Stomach (tissue), 9 donors: ENCODE measurements around the gene PRKCA. TPM values are rescaled to one million over a fixed set of nuclear protein-coding genes. Genes with fewer than 3 reads are reported as not detected.
A peak's percentile ranks its signal among the peaks of the same experiment; 100 is the strongest.

Experiments
- DNase-seq, 2 donors: peaks; one replicate each; pipeline versions ENCODE4 v3.0.0 to v3.0.0-alpha.2; 2013 to 2019
- H3K27ac ChIP-seq, 5 donors: fragments of 200-600 bp in 4 of 5; sonication (generic) in 4 of 5; one replicate each; pipeline ENCODE4 v1.5.1; 2013 to 2019; ENCODE audit warnings: mild to moderate bottlenecking in 1 of 5, moderate library complexity in 1 of 5
- H3K27me3 ChIP-seq, 3 donors: fragments of 200-600 bp; sonication (generic); one replicate each; pipeline ENCODE4 v1.5.1; 2017 to 2019; ENCODE audit warnings: mixed run types in 1 of 3
- H3K36me3 ChIP-seq, 4 donors: fragments of 200-600 bp; sonication (generic); 1 replicate in 3 of 4; 2 replicates in 1 of 4; pipeline ENCODE4 v1.5.1; 2016 to 2019
- H3K4me1 ChIP-seq, 4 donors: fragments of 200-600 bp; sonication (generic); one replicate each; pipeline ENCODE4 v1.5.1; 2016 to 2019
- H3K4me3 ChIP-seq, 4 donors: fragments of 200-600 bp; sonication (generic) in 3 of 4; one replicate each; pipeline ENCODE4 v1.5.1; 2016 to 2019; ENCODE audit warnings: mild to moderate bottlenecking in 1 of 4
- H3K9me3 ChIP-seq, 4 donors: fragments of 200-600 bp; sonication (generic); one replicate each; pipeline ENCODE4 v1.5.1; 2016 to 2019
- CTCF ChIP-seq, 7 experiments: fragments of 450-650 bp in 4 of 7; fragments of 200-600 bp in 3 of 7; sonication (generic) in 3 of 7; IDR thresholded peaks; one replicate each; pipeline ENCODE4 v1.5.1; 2016 to 2019; ENCODE audit warnings: antibody characterized with exemption in 7 of 7, control low read depth in 2 of 7, mild to moderate bottlenecking in 1 of 7
- EP300 ChIP-seq: sonication (generic); formaldehyde crosslinking; IDR thresholded peaks from one replicate; pipeline ENCODE4 v1.6.1; 2017; ENCODE audit warnings: antibody characterized with exemption
- POLR2A ChIP-seq, 4 donors: fragments of 450-650 bp; IDR thresholded peaks; one replicate each; pipeline ENCODE4 v1.6.1; 2016; ENCODE audit warnings: antibody characterized with exemption in 4 of 4, control low read depth in 2 of 4, mild to moderate bottlenecking in 1 of 4, moderate library complexity in 1 of 4
- POLR2AphosphoS5 ChIP-seq, 3 donors: sonication (generic); formaldehyde crosslinking; IDR thresholded peaks; one replicate each; pipeline ENCODE4 v1.6.1; 2016; ENCODE audit warnings: antibody characterized with exemption in 3 of 3
- WGBS, 5 donors: extraction: QIAGEN DNeasy Blood & Tissue Kit in 3 of 5; methylation state at CpG; one replicate each; pipeline versions ENCODE4 v1.1.5 to v1.1.7; 2013 to 2018; 5-methylcytosine and 5-hydroxymethylcytosine counted together
- intact Hi-C: fragments of 100-400 bp; cut with DNase I; formaldehyde crosslinking; loops from one replicate; pipeline ENCODE4 v1.15.1; 2023; ENCODE audit warnings: low total_unique reads
- polyA plus RNA-seq, 3 donors: library from polyadenylated mRNA; stranded (reverse); fragments of 200-250 nt; gene quantifications; one replicate each; pipeline ENCODE4 v1.2.3, GENCODE V29; 2013
- total RNA-seq, 5 donors: library from RNA; depleted of rRNA; stranded (reverse); fragments of >200 nt; gene quantifications; one replicate each; pipeline versions ENCODE4 v1.1.0 to v1.2.3, GENCODE V29; 2014 to 2016
- donor health status: healthy with polysubstance abuse.
- donor health status: Bipolar disorder and iron deficiency.
- donor health status: healthy.

The PRKCA gene
- total and polyA plus RNA-seq, 8 donors: 2.1 to 41.1 (median 12.2) TPM

GRCh38 chr17:66650544-66650877, 348.1 kb downstream of the PRKCA start:
- no peaks in the 10 kb centered on the region for H3K4me1 ChIP-seq
- no peaks in the 10 kb centered on the region for H3K9me3 ChIP-seq
- H3K4me3 ChIP-seq: no peak overlapping the region
- H3K36me3 ChIP-seq: peaks cover 5 to 34% (median 16%) of the 10 kb centered on the region in 4 donors
- WGBS, 5 donors: 56 to 91% (median 82%) methylated on average over 5 of the region's 5 CpGs
- H3K27ac ChIP-seq: no peak overlapping the region
- no peaks in the 10 kb centered on the region for H3K27me3 ChIP-seq
- DNase-seq: no peak
- no peak for TF ChIP-seq CTCF (IDR thresholded peaks at IDR 0.05)
- intact Hi-C loops: no loop called here

GRCh38 chr17:66652840-66653507, 350.6 kb downstream of the PRKCA start:
- 84 to 92% (median 90%) methylated on average over 5 to 6 of the region's 6 CpGs for WGBS, 5 donors
- Histone ChIP-seq H3K27ac (no peak overlapping the region), H3K36me3 (peaks cover 0 to 17% (median 1%) of the 10 kb centered on the region in 4 donors), H3K4me1 (no peaks in the 10 kb centered on the region), H3K27me3 (no peaks in the 10 kb centered on the region), H3K9me3 (no peaks in the 10 kb centered on the region), H3K4me3 (no peak overlapping the region)
- TF ChIP-seq POLR2AphosphoS5 (IDR thresholded peaks at IDR 0.05) (no peak), POLR2A (IDR thresholded peaks at IDR 0.05) (no peak), CTCF (IDR thresholded peaks at IDR 0.05) (no peak), EP300 (no peak)
- intact Hi-C loops: no loop called here
- DNase-seq: no peak

- no peaks in the 10 kb centered on the region for H3K27me3 ChIP-seq
- 68 to 73% (median 70%) methylated on average over 9 of the region's 9 CpGs for WGBS, 5 donors
- H3K27ac ChIP-seq: no peak overlapping the region
- intact Hi-C loops: no loop called here
- TF ChIP-seq EP300 (no peak), CTCF (IDR thresholded peaks at IDR 0.05) (no peak), POLR2AphosphoS5 (IDR thresholded peaks at IDR 0.05) (no peak), POLR2A (IDR thresholded peaks at IDR 0.05) (no peak)
- H3K36me3 ChIP-seq: peaks cover 0 to 17% (median 0%) of the 10 kb centered on the region in 4 donors
- H3K9me3 ChIP-seq: no peaks in the 10 kb centered on the region
- no peak overlapping the region for H3K4me3 ChIP-seq
- DNase-seq: peak in 1 of 2 donors; percentile 58
- no peaks in the 10 kb centered on the region for H3K4me1 ChIP-seq
Measured at GRCh38 chr17:66654106-66654740, 351.8 kb downstream of the PRKCA start.

- no peak for DNase-seq
- TF ChIP-seq POLR2A (IDR thresholded peaks at IDR 0.05): no peak
- no peak for TF ChIP-seq POLR2AphosphoS5 (IDR thresholded peaks at IDR 0.05)
- TF ChIP-seq CTCF (IDR thresholded peaks at IDR 0.05): no peak
- WGBS, 5 donors: 82 to 95% (median 83%) methylated on average over 7 of the region's 7 CpGs
- no peak overlapping the region for H3K27ac ChIP-seq
- H3K36me3 ChIP-seq: peaks cover 0 to 13% (median 0%) of the 10 kb centered on the region in 4 donors
- no peaks in the 10 kb centered on the region for H3K9me3 ChIP-seq
- H3K4me1 ChIP-seq: no peaks in the 10 kb centered on the region
- H3K27me3 ChIP-seq: no peaks in the 10 kb centered on the region
- no peak overlapping the region for H3K4me3 ChIP-seq
- intact Hi-C loops: no loop called here
Measured at GRCh38 chr17:66654764-66655163, 352.4 kb downstream of the PRKCA start.
